Right lobe of liver (tissue), 6 donors: Measurements from ENCODE around the gene CLK2. TPM values are rescaled to one million over a fixed set of nuclear protein-coding genes. Genes with fewer than 3 reads are reported as not detected.
A peak's percentile ranks its signal among the peaks of the same experiment; 100 is the strongest.

Experiments used
- ATAC-seq, 4 donors: fragments of 200-7000 bp; cut with Tn5 transposase; one replicate each; pipeline ENCODE4 v1.9.1; 2020; ENCODE audit warnings: mild to moderate bottlenecking in 4 of 4, moderate library complexity in 4 of 4
- DNase-seq, 3 donors: peaks; one replicate each; pipeline ENCODE4 v3.0.0-alpha.2; 2020
- H3K27ac ChIP-seq, 3 donors: fragments of 200-600 bp; one replicate each; pipeline ENCODE4 v1.8.0; 2022
- H3K27me3 ChIP-seq, 2 donors: fragments of 200-600 bp; one replicate each; pipeline ENCODE4 v1.8.0; 2022
- H3K36me3 ChIP-seq, 4 donors: fragments of 200-600 bp; sonication (generic) in 1 of 4; one replicate each; pipeline versions ENCODE4 v1.5.1 to v1.8.0; 2017 to 2022; ENCODE audit warnings: control low read depth in 1 of 4
- H3K4me1 ChIP-seq, 4 donors: fragments of 200-600 bp; sonication (generic) in 1 of 4; one replicate each; pipeline versions ENCODE4 v1.5.1 to v1.8.0; 2017 to 2022; ENCODE audit warnings: control low read depth in 1 of 4
- H3K4me3 ChIP-seq, 3 donors: fragments of 200-600 bp; one replicate each; pipeline ENCODE4 v1.8.0; 2022
- H3K9me3 ChIP-seq, 4 donors: fragments of 200-600 bp; sonication (generic) in 1 of 4; one replicate each; pipeline versions ENCODE4 v1.5.1 to v1.8.0; 2017 to 2022; ENCODE audit warnings: control low read depth in 1 of 4
- CTCF ChIP-seq, 4 donors: fragments of 200-600 bp in 3 of 4; fragments of 450-650 bp in 1 of 4; IDR thresholded peaks; one replicate each; pipeline versions ENCODE4 v1.5.1 to v1.8.0; 2016 to 2022; ENCODE audit warnings: antibody characterized with exemption in 4 of 4, mild to moderate bottlenecking in 2 of 4
- POLR2A ChIP-seq: fragments of 450-650 bp; IDR thresholded peaks from one replicate; pipeline ENCODE4 v1.6.1; 2017; ENCODE audit warnings: antibody characterized with exemption, mild to moderate bottlenecking
- WGBS: methylation state at CpG from one replicate; pipeline ENCODE4 v1.1.6; 2018; ENCODE audit warnings: low coverage, low lambda C conversion rate; ENCODE audit not compliant: insufficient coverage; ENCODE audit errors: missing lambda C conversion rate; 5-methylcytosine and 5-hydroxymethylcytosine counted together
- intact Hi-C, 2 donors: fragments of 100-400 bp; cut with DNase I; formaldehyde crosslinking; loops; one replicate each; pipeline versions ENCODE4 v1.11.2 to v1.14.1; 2022
- total RNA-seq, 6 experiments: library from RNA; depleted of rRNA in 2 of 6; stranded (reverse); fragments of >200 nt in 2 of 6; fragmentation: NEBNext Ultra II Directional in 3 of 6; extraction: Animal tissue kit (Norgen Biotek cat#: 25700) in 3 of 6; gene quantifications; one replicate each; pipeline versions ENCODE4 v1.1.0 to v1.2.4, GENCODE V29; 2016 to 2023
- donor health status: DM: no; HTN: yes; CAD: no.
- donor health status: DM: no; HTN: no; CAD: no.
- donor health status: DM: no; HTN: no; CAD: no.
- donor health status: DM: no; HTN: yes; CAD: no.
- donor health status: DM: no; HTN: yes; CAD: no.

Gene CLK2
- total RNA-seq, 6 experiments from 2014 or later: 10.4 to 29.2 (median 20.2) TPM

- peaks cover 0 to 25% (median 9%) of the 10 kb centered on the region in 4 donors for H3K4me1 ChIP-seq
Measured at GRCh38 chr1:155307247-155307740, 34.0 kb upstream of the CLK2 start.

GRCh38 chr1:155305881-155306391 lies 32.6 kb upstream of the CLK2 start:
- Histone ChIP-seq H3K36me3 (no peaks in the 10 kb centered on the region), H3K4me3 (no peak overlapping the region), H3K27ac (peak overlapping the region in 2 of 3 donors; percentile 26 to 68), H3K4me1 (peaks cover 0 to 32% (median 14%) of the 10 kb centered on the region in 4 donors), H3K9me3 (no peaks in the 10 kb centered on the region), H3K27me3 (no peaks in the 10 kb centered on the region)
- no peak for TF ChIP-seq POLR2A
- no peak for TF ChIP-seq CTCF (IDR thresholded peaks at IDR 0.05)
- peak in 1 of 3 donors; percentile 76 for DNase-seq
- ATAC-seq: no peak
- WGBS: 51% methylated on average over 5 of the region's 7 CpGs
- intact Hi-C loops: no loop called here

More at GRCh38 chr1:155307247-155307740, 34.0 kb upstream of the CLK2 start:
- Histone ChIP-seq H3K36me3 (peaks cover 0 to 5% (median 0%) of the 10 kb centered on the region in 4 donors), H3K4me3 (no peak overlapping the region), H3K27ac (peak overlapping the region; percentile 73 to 92 (median 83)), H3K27me3 (no peaks in the 10 kb centered on the region), H3K9me3 (no peaks in the 10 kb centered on the region)
- ATAC-seq (no peak), DNase-seq (no peak)
- TF ChIP-seq POLR2A (no peak), CTCF (IDR thresholded peaks at IDR 0.05) (peak; percentile 27 to 40 (median 30))
- intact Hi-C loops: no loop called here
- WGBS: 53% methylated on average over 6 of the region's 6 CpGs

GRCh38 chr1:155304558-155305063 lies 31.3 kb upstream of the CLK2 start:
- Histone ChIP-seq H3K27me3 (no peaks in the 10 kb centered on the region), H3K36me3 (no peaks in the 10 kb centered on the region), H3K9me3 (no peaks in the 10 kb centered on the region), H3K4me1 (peaks cover 0 to 28% (median 10%) of the 10 kb centered on the region in 4 donors), H3K27ac (peak overlapping the region; percentile 38 to 68 (median 66)), H3K4me3 (peak overlapping the region in 2 of 3 donors; percentile 32 to 40)
- ATAC-seq: peak; percentile 1 to 30 (median 8)
- intact Hi-C loops: no loop called here
- TF ChIP-seq CTCF (IDR thresholded peaks at IDR 0.05) (no peak), POLR2A (peak; percentile 58)
- no peak for DNase-seq
- WGBS: 27% methylated on average over 11 of the region's 11 CpGs

- 38% methylated on average over 4 of the region's 5 CpGs for WGBS
- DNase-seq (no peak), ATAC-seq (no peak)
- intact Hi-C loops: no loop called here
- H3K4me1 ChIP-seq: peaks cover 0 to 21% (median 5%) of the 10 kb centered on the region in 4 donors
- H3K9me3 ChIP-seq: no peaks in the 10 kb centered on the region
- TF ChIP-seq POLR2A (no peak), CTCF (IDR thresholded peaks at IDR 0.05) (no peak)
- H3K27ac ChIP-seq: peak within 1 kb of the TSS; percentile 44 to 89 (median 79)
- no peaks in the 10 kb centered on the region for H3K27me3 ChIP-seq
- H3K36me3 ChIP-seq: no peaks in the 10 kb centered on the region
- H3K4me3 ChIP-seq: peak within 1 kb of the TSS in 2 of 3 donors; percentile 37 to 42
Measured at GRCh38 chr1:155301342-155301841, 28.1 kb upstream of the CLK2 start, which contains the start of gene PKLR. PKLR (minus strand) TSS chr1:155301438; CDS start chr1:155301395, 43 bp downstream.
